Activated B cell treated with CpG ODN at 0.5 μM for 24 hours (primary cell): Measurements from ENCODE around the gene SENP5. TPM values are rescaled to one million over a fixed set of nuclear protein-coding genes. Genes with fewer than 3 reads are reported as not detected.
"Not testable (repeated sequence)": the region's sequence is repeated elsewhere in the genome, so short reads cannot be mapped to it uniquely, and the experiment has no call there.

Source experiments
- ATAC-seq: fragments of 200-7000 bp; cut with Tn5 transposase; one replicate; pipeline ENCODE4 v1.10.0; 2021; ENCODE audit warnings: low read depth, mild to moderate bottlenecking, moderate library complexity
- CTCF ChIA-PET: fragments of 350-600 bp; sonication (Branson Sonifier 250); formaldehyde crosslinking; loops from one replicate; lab custom pipeline; 2021; ENCODE audit warnings: antibody characterized with exemption; lab: Charles Lee
- POLR2A ChIA-PET: fragments of 350-600 bp; sonication (Branson Sonifier 250); formaldehyde crosslinking; loops from one replicate; lab custom pipeline; 2021; ENCODE audit warnings: antibody characterized with exemption; lab: Charles Lee
- DNase-seq: peaks from one replicate; pipeline ENCODE4 v3.0.0; 2022
- H3K27ac Mint-ChIP-seq: one replicate; pipeline ENCODE4 v1.8.0; 2020; ENCODE audit warnings: mixed read lengths
- H3K27me3 Mint-ChIP-seq: one replicate; pipeline ENCODE4 v1.8.0; 2021; ENCODE audit warnings: mixed read lengths
- H3K36me3 Mint-ChIP-seq: one replicate; pipeline ENCODE4 v1.8.0; 2021; ENCODE audit warnings: low read depth, mixed read lengths
- H3K4me1 Mint-ChIP-seq: one replicate; pipeline ENCODE4 v1.8.0; 2021; ENCODE audit warnings: mixed read lengths
- H3K4me3 Mint-ChIP-seq: one replicate; pipeline ENCODE4 v1.8.0; 2020; ENCODE audit warnings: mild to moderate bottlenecking, mixed read lengths
- H3K9me3 Mint-ChIP-seq: one replicate; pipeline ENCODE4 v1.8.0; 2020; ENCODE audit warnings: mixed read lengths
- intact Hi-C: fragments of 100-400 bp; cut with micrococcal nuclease; formaldehyde crosslinking; loops from one replicate; pipeline ENCODE4 v1.15.1; 2024
- total RNA-seq: library from RNA; stranded (reverse); gene quantifications from 2 replicates; pipeline ENCODE4 v1.2.3, GENCODE V29; 2022
- TF ChIP-seq, protein P1 (sequence below): fragments of 200-600 bp; IDR thresholded peaks from one replicate; pipeline ENCODE4 v1.8.0; 2022; ENCODE audit warnings: antibody characterized with exemption, mild to moderate bottlenecking

Gene SENP5
- total RNA-seq, 1 donor from 2014 or later = 45.2 TPM

DNA sequence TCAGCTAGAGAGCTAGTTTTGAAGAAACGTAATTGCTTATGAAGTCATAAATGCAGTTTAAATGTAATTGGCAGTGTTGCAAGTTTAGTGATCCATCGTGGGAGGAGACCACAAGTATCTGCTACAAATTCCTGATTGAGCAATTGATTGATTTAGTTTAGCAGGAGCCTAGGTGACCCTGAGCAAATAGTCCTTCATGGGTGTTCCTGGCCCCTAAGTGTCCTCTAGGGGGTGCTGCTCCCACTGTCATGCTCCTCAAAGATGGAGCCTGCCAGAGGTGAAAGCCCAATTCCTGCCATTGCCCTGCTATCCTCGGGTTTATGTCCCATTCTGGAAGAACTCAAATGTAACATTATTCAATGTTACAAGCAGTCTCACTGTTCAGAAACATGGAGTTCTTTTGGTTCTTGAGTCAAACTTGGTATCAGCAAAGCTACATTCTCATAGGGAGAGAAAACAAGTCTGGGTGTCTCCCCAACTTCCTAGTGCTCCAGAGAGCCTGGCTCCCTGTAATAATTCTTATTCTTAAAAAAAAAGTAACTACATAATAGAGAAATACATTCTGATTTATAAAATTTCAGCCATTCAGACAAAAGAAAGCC is 29.8 kb upstream of the SENP5 start:
- intact Hi-C loops = loop anchor here (1.0 kb wide), 3 partner anchors 104 to 349 kb away; partner anchors contain the start of gene NCBP2
- DNase-seq = peak; percentile 36
- POLR2A ChIA-PET = interaction anchor here (0.7 to 2.0 kb wide), 3 partner anchors 30 to 132 kb away, joined by 3 to 5 read pairs (median 4); partner anchors contain the start of genes NCBP2 and SENP5
- ATAC-seq = peak; percentile 93
- Mint-ChIP-seq H3K27me3 (no peaks in the 10 kb centered on the region), H3K4me1 (no peaks in the 10 kb centered on the region), H3K4me3 (no peak overlapping the region), H3K27ac (no peak overlapping the region), H3K9me3 (no peaks in the 10 kb centered on the region), H3K36me3 (no peaks in the 10 kb centered on the region)
- CTCF ChIA-PET = interaction anchor here (0.9 to 4.7 kb wide), 12 partner anchors 30 to 352 kb away, joined by 3 to 65 read pairs (median 4); partner anchors contain the start of genes NCBP2, PIGZ and SENP5
- TF ChIP-seq, protein P1, sequence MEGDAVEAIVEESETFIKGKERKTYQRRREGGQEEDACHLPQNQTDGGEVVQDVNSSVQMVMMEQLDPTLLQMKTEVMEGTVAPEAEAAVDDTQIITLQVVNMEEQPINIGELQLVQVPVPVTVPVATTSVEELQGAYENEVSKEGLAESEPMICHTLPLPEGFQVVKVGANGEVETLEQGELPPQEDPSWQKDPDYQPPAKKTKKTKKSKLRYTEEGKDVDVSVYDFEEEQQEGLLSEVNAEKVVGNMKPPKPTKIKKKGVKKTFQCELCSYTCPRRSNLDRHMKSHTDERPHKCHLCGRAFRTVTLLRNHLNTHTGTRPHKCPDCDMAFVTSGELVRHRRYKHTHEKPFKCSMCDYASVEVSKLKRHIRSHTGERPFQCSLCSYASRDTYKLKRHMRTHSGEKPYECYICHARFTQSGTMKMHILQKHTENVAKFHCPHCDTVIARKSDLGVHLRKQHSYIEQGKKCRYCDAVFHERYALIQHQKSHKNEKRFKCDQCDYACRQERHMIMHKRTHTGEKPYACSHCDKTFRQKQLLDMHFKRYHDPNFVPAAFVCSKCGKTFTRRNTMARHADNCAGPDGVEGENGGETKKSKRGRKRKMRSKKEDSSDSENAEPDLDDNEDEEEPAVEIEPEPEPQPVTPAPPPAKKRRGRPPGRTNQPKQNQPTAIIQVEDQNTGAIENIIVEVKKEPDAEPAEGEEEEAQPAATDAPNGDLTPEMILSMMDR = no peak

- H3K4me3 Mint-ChIP-seq, ATAC-seq, DNase-seq, intact Hi-C loops, H3K27ac Mint-ChIP-seq, H3K9me3 Mint-ChIP-seq, H3K4me1 Mint-ChIP-seq, H3K27me3 Mint-ChIP-seq, H3K36me3 Mint-ChIP-seq: not testable (repeated sequence)
- ChIA-PET POLR2A (interaction anchor here (0.6 to 0.7 kb wide), 3 partner anchors 69 to 249 kb away, joined by 3 to 7 read pairs (median 4); no protein-coding TSS in a partner anchor), CTCF (interaction anchor here (1.0 kb wide), 1 partner anchor 344 kb away, joined by 4 read pairs; no protein-coding TSS in a partner anchor)
Observed at GRCh38 chr3:196839351-196839750, 28.4 kb upstream of the SENP5 start.

GRCh38 chr3:196842567-196843434 is 24.9 kb upstream of the SENP5 start:
- Mint-ChIP-seq H3K36me3 (no peaks in the 10 kb centered on the region), H3K27ac (no peak overlapping the region), H3K4me1 (no peaks in the 10 kb centered on the region), H3K27me3 (peaks cover 2% of the 10 kb centered on the region), H3K9me3 (no peaks in the 10 kb centered on the region), H3K4me3 (no peak overlapping the region)
- DNase-seq (no peak), ATAC-seq (no peak)
- TF ChIP-seq, protein P1 = no peak
- CTCF ChIA-PET = no interaction called here
- POLR2A ChIA-PET = interaction anchor here (0.5 kb wide), 1 partner anchor 99 kb away, joined by 8 read pairs; no protein-coding TSS in a partner anchor
- intact Hi-C loops = no loop called here

- CTCF ChIA-PET = interaction anchor here (0.6 kb wide), 1 partner anchor 902 kb away, joined by 3 read pairs; no protein-coding TSS in a partner anchor
Observed at GRCh38 chr3:196843435-196844110, 24.1 kb upstream of the SENP5 start.

DNA sequence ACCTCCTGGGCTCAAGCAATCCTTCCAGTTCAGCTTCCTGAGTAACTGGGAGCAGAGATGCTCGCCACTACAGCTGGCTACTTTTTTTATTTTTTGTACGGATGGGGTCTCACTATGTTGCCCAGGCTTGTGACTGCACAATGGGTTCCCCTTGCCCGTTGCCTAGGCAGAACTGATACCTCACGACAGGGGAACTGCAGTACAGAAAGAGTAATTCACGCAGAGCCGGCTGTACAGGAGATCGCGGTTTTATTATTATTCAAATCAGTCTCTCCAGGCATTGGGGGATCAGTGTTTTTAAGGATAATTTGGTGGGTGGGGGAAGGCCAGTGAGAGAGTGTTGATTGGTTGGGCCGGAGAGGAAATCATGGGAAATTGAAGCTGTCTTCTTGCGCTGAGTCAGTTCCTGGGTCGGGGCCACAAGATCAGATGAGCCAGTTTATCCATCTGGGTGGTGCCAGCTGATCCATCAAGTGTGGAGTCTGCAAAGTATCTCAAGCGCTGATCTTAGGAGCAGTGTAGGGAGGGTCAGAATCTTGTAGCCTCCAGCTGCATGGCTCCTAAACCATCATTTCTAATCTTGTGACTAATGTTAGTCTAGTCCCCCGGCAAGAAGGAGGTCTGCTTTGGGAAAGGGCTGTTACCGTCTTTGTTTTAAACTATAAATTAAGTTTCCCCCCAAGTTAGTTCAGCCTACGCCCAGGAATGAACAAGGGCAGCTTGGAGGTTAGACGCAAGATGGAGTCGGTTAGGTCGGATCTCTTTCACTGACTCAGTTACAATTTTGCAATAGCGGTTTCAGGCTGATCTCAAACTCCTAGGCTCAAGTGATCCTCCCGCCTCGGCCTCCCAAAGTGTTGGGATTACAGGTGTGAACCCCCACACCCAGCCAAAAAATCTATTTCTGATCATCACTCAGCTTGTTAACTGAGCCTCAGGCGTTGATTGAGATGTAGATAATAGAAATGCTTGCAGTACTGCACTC is 23.2 kb upstream of the SENP5 start:
- POLR2A ChIA-PET = interaction anchor here (0.7 kb wide), 1 partner anchor 472 kb away, joined by 4 read pairs; no protein-coding TSS in a partner anchor
- H3K36me3 Mint-ChIP-seq, intact Hi-C loops, ATAC-seq, H3K4me3 Mint-ChIP-seq, H3K27ac Mint-ChIP-seq, H3K4me1 Mint-ChIP-seq, H3K27me3 Mint-ChIP-seq, H3K9me3 Mint-ChIP-seq, DNase-seq, CTCF ChIA-PET: not testable (repeated sequence)

More at GRCh38 chr3:196843435-196844110, 24.1 kb upstream of the SENP5 start:
- POLR2A ChIA-PET = no interaction called here
- ATAC-seq = no peak
- no peaks in the 10 kb centered on the region for H3K36me3 Mint-ChIP-seq
- DNase-seq = no peak
- peaks cover 2% of the 10 kb centered on the region for H3K27me3 Mint-ChIP-seq
- TF ChIP-seq, protein P1 = no peak
- intact Hi-C loops = no loop called here
- no peaks in the 10 kb centered on the region for H3K9me3 Mint-ChIP-seq
- no peak overlapping the region for H3K4me3 Mint-ChIP-seq
- H3K27ac Mint-ChIP-seq = no peak overlapping the region
- no peaks in the 10 kb centered on the region for H3K4me1 Mint-ChIP-seq

DNA sequence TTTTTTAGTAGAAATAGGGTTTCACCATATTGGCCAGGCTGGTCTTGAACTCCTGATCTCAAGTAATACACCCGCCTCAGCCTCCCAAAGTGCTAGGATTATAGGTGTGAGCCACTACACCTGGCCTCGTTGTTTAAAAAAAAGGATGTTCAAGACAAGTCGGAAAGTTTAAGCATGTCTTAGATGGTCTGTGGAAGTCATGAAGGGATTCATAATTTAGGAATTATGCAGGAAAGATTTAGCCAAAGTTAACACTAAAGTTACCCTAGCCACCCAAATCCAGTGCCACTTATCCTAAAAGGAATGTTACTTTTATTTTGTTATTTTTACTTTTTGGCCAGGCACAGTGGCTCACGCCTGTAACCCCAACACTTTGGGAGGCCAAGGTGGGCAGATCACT is 19.3 kb upstream of the SENP5 start:
- H3K27ac Mint-ChIP-seq, ATAC-seq, intact Hi-C loops, H3K4me1 Mint-ChIP-seq, H3K36me3 Mint-ChIP-seq, H3K4me3 Mint-ChIP-seq, H3K9me3 Mint-ChIP-seq, DNase-seq, CTCF ChIA-PET, POLR2A ChIA-PET: not testable (repeated sequence)
- peaks cover 10% of the 10 kb centered on the region for H3K27me3 Mint-ChIP-seq
